ENCODE measurements around the gene PRRT3. TPM values are rescaled to one million over a fixed set of nuclear protein-coding genes. Genes with fewer than 3 reads are reported as not detected.
A peak's percentile ranks its signal among the peaks of the same experiment; 100 is the strongest.

The PRRT3 gene
- total and polyA plus RNA-seq, 2 donors (not counting 1 experiment from before 2014, with no cell fraction given) = 3.1 to 3.8 TPM

- peaks cover 3% of the 10 kb centered on the region for H3K79me2 ChIP-seq (ENCODE audit: control insufficient read depth, insufficient read depth, low read length)
- no peak overlapping the region for H3K4me3 ChIP-seq (replicated peaks in 1 of 4; ENCODE audit: control extremely low read depth in 1 of 4, insufficient read depth in 1 of 4, low read depth in 3 of 4, low read length in 4 of 4)
- H3K4me2 ChIP-seq (ENCODE audit: extremely low read depth, insufficient read depth, low read length) = peak overlapping the region; percentile 23
- no peaks in the 10 kb centered on the region for H3K27me3 ChIP-seq (ENCODE audit: control insufficient read depth, insufficient read depth, low read length)
- no peaks in the 10 kb centered on the region for H4K20me1 ChIP-seq (ENCODE audit: control insufficient read depth, extremely low read depth, insufficient read depth, low read length)
- H3K36me3 ChIP-seq (ENCODE audit: control insufficient read depth, insufficient read depth, low read length) = peaks cover 6% of the 10 kb centered on the region
- TF ChIP-seq, protein P1, sequence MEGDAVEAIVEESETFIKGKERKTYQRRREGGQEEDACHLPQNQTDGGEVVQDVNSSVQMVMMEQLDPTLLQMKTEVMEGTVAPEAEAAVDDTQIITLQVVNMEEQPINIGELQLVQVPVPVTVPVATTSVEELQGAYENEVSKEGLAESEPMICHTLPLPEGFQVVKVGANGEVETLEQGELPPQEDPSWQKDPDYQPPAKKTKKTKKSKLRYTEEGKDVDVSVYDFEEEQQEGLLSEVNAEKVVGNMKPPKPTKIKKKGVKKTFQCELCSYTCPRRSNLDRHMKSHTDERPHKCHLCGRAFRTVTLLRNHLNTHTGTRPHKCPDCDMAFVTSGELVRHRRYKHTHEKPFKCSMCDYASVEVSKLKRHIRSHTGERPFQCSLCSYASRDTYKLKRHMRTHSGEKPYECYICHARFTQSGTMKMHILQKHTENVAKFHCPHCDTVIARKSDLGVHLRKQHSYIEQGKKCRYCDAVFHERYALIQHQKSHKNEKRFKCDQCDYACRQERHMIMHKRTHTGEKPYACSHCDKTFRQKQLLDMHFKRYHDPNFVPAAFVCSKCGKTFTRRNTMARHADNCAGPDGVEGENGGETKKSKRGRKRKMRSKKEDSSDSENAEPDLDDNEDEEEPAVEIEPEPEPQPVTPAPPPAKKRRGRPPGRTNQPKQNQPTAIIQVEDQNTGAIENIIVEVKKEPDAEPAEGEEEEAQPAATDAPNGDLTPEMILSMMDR (conservative IDR thresholded peaks at IDR 0.05 in 1 of 2, IDR thresholded peaks at IDR 0.05 in 1 of 2; ENCODE audit: low read depth in 1 of 2, low read length in 2 of 2) = no peak
- TF ChIP-seq EZH2 (IDR thresholded peaks at IDR 0.05; ENCODE audit: low read length, missing control alignments) = no peak
- H3K27ac ChIP-seq (ENCODE audit: insufficient read depth, low read length) = peak overlapping the region; percentile 72
- H2AFZ ChIP-seq (ENCODE audit: low read length) = no peak overlapping the region
- H3K9me3 ChIP-seq (ENCODE audit: control insufficient read depth, insufficient read depth, low read depth, low read length) = no peaks in the 10 kb centered on the region
- peak overlapping the region; percentile 21 for H3K9ac ChIP-seq (ENCODE audit: insufficient read depth, low read length)
- peaks cover 14% of the 10 kb centered on the region for H3K4me1 ChIP-seq (ENCODE audit: control insufficient read depth, extremely low read depth, insufficient read depth, low read length)
- DNase-seq (ENCODE audit: low read depth in 2 of 2) = peak; percentile 98 to 99
Measured at GRCh38 chr3:9976721-9977709, 24.8 kb upstream of the PRRT3 start.

DNA sequence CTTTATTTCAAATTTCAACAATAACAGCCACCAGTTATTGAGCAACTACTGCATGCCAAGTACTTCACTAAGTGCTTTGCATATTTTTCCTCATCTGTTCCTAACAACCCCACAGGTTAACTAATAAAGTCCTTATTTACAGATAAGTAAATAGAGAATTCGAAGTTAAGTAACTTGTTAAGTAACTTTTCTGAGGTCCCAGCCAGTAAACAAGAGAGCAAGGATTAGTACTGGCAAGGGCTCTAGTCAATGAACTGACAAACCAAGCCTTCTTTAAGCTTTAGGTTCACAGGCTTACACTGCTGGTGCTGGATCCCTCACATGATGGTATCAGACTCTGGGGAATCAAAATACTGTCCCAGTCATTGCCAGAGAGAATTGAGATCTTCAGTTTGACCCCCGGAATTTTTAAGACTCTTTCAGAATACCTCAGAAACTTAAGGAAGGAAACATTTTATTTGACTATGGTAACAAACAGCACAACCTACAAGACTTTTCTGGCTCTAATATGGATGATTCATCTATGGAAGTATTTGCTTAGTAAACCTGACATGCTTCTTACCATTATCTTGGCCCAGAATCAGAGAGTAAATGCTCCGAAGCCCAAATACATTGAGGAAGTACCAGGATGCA, 17.9 kb upstream of the PRRT3 start:
- H3K9me3 ChIP-seq (ENCODE audit: control insufficient read depth, insufficient read depth, low read depth, low read length) = no peaks in the 10 kb centered on the region
- no peak overlapping the region for H2AFZ ChIP-seq (ENCODE audit: low read length)
- H3K36me3 ChIP-seq (ENCODE audit: control insufficient read depth, insufficient read depth, low read length) = peaks cover 9% of the 10 kb centered on the region
- no peak overlapping the region for H3K9ac ChIP-seq (ENCODE audit: insufficient read depth, low read length)
- H4K20me1 ChIP-seq (ENCODE audit: control insufficient read depth, extremely low read depth, insufficient read depth, low read length) = no peaks in the 10 kb centered on the region
- peak; percentile 58 to 87 for DNase-seq (ENCODE audit: low read depth in 2 of 2)
- peak overlapping the region; percentile 74 for H3K27ac ChIP-seq (ENCODE audit: insufficient read depth, low read length)
- no peaks in the 10 kb centered on the region for H3K27me3 ChIP-seq (ENCODE audit: control insufficient read depth, insufficient read depth, low read length)
- H3K79me2 ChIP-seq (ENCODE audit: control insufficient read depth, insufficient read depth, low read length) = no peaks in the 10 kb centered on the region
- TF ChIP-seq EZH2 (IDR thresholded peaks at IDR 0.05; ENCODE audit: low read length, missing control alignments) = no peak
- TF ChIP-seq, protein P1 (conservative IDR thresholded peaks at IDR 0.05 in 1 of 2, IDR thresholded peaks at IDR 0.05 in 1 of 2; ENCODE audit: low read depth in 1 of 2, low read length in 2 of 2) = no peak
- peaks cover 12% of the 10 kb centered on the region for H3K4me1 ChIP-seq (ENCODE audit: control insufficient read depth, extremely low read depth, insufficient read depth, low read length)
- H3K4me2 ChIP-seq (ENCODE audit: extremely low read depth, insufficient read depth, low read length) = peak overlapping the region; percentile 56
- H3K4me3 ChIP-seq (replicated peaks in 1 of 4; ENCODE audit: control extremely low read depth in 1 of 4, insufficient read depth in 1 of 4, low read depth in 3 of 4, low read length in 4 of 4) = no peak overlapping the region

DNA sequence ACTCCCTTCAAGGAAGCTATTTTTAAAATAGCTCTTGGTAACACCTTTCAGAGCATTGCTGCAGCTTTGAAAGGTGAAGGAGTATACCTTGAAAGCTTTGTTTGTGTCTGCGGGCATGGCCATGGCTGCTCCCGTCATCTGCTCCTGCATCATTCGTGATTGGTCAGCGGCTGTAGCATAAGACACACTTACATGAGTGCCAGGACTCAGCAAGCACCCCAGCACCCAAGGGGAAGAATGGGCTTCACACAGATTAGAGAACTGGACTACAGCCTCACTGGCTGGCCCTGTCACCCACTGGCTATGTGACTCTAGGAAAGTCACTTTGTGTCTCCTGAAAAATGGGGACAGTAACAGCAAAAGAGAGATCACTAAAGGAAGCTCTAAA, 17.4 kb upstream of the PRRT3 start:
- no peak for TF ChIP-seq EZH2 (IDR thresholded peaks at IDR 0.05; ENCODE audit: low read length, missing control alignments)
- TF ChIP-seq, protein P1 (conservative IDR thresholded peaks at IDR 0.05 in 1 of 2, IDR thresholded peaks at IDR 0.05 in 1 of 2; ENCODE audit: low read depth in 1 of 2, low read length in 2 of 2) = no peak

More for the DNA sequence above, 17.4 kb upstream of the PRRT3 start:
- Histone ChIP-seq H3K4me1 (ENCODE audit: control insufficient read depth, extremely low read depth, insufficient read depth, low read length) (peaks cover 12% of the 10 kb centered on the region), H3K27me3 (ENCODE audit: control insufficient read depth, insufficient read depth, low read length) (no peaks in the 10 kb centered on the region), H3K9me3 (ENCODE audit: control insufficient read depth, insufficient read depth, low read depth, low read length) (no peaks in the 10 kb centered on the region), H3K4me3 (replicated peaks in 1 of 4; ENCODE audit: control extremely low read depth in 1 of 4, insufficient read depth in 1 of 4, low read depth in 3 of 4, low read length in 4 of 4) (no peak overlapping the region), H2AFZ (ENCODE audit: low read length) (no peak overlapping the region), H3K27ac (ENCODE audit: insufficient read depth, low read length) (peak overlapping the region; percentile 74), H3K9ac (ENCODE audit: insufficient read depth, low read length) (no peak overlapping the region), H3K4me2 (ENCODE audit: extremely low read depth, insufficient read depth, low read length) (peak overlapping the region; percentile 56), H3K79me2 (ENCODE audit: control insufficient read depth, insufficient read depth, low read length) (no peaks in the 10 kb centered on the region), H3K36me3 (ENCODE audit: control insufficient read depth, insufficient read depth, low read length) (peaks cover 7% of the 10 kb centered on the region), H4K20me1 (ENCODE audit: control insufficient read depth, extremely low read depth, insufficient read depth, low read length) (no peaks in the 10 kb centered on the region)
- DNase-seq (ENCODE audit: low read depth in 2 of 2) = no peak

Data from fibroblast of lung (primary cell).